Measurements from ENCODE around the gene ARHGAP15.

- TF ChIP-seq CTCF (IDR thresholded peaks at IDR 0.05; ENCODE audit: poor library complexity, severe bottlenecking) = no peak
- peak; percentile 43 for TF ChIP-seq POLR2AphosphoS5 (IDR thresholded peaks at IDR 0.05)
- TF ChIP-seq EP300 (conservative IDR thresholded peaks at IDR 0.05; ENCODE audit: poor library complexity, severe bottlenecking) = peak; percentile 93
- no peak for TF ChIP-seq EZH2 (IDR thresholded peaks at IDR 0.05; ENCODE audit: borderline replicate concordance, insufficient read depth, low read length, poor library complexity, severe bottlenecking)
- TF ChIP-seq REST (IDR thresholded peaks at IDR 0.05; ENCODE audit: borderline replicate concordance) = no peak
- TF ChIP-seq RAD21 (conservative IDR thresholded peaks at IDR 0.05) = peak; percentile 12
- no peak for TF ChIP-seq SMC3 (conservative IDR thresholded peaks at IDR 0.05; ENCODE audit: poor library complexity)
- TF ChIP-seq MXI1 (conservative IDR thresholded peaks at IDR 0.05; ENCODE audit: poor library complexity, severe bottlenecking) = no peak
Observed at GRCh38 chr2:143792602-143793001, 663.4 kb downstream of the ARHGAP15 start.
